Testis (tissue), 3 donors: ENCODE results near the gene ADIPOR1. TPM values are rescaled to one million over a fixed set of nuclear protein-coding genes. Genes with fewer than 3 reads are reported as not detected.
"Not testable (repeated sequence)": the region's sequence is repeated elsewhere in the genome, so short reads cannot be mapped to it uniquely, and the experiment has no call there.

Experiments
- DNase-seq: peaks from one replicate; pipeline ENCODE4 v3.0.0-alpha.2; 2019
- H3K27ac ChIP-seq, 2 donors: fragments of 200-600 bp; sonication (generic); one replicate each; pipeline ENCODE4 v1.5.1; 2019
- H3K27me3 ChIP-seq: fragments of 200-600 bp; sonication (generic); one replicate; pipeline ENCODE4 v1.5.1; 2019
- H3K36me3 ChIP-seq: fragments of 200-600 bp; sonication (generic); one replicate; pipeline ENCODE4 v1.5.1; 2017; ENCODE audit warnings: low read depth; ENCODE audit errors: missing control alignments
- H3K4me1 ChIP-seq: fragments of 200-600 bp; sonication (generic); one replicate; pipeline ENCODE4 v1.5.1; 2019
- H3K4me3 ChIP-seq, 2 donors: fragments of 200-600 bp; sonication (generic); one replicate each; pipeline ENCODE4 v1.5.1; 2017 to 2019
- H3K9me3 ChIP-seq: fragments of 200-600 bp; sonication (generic); one replicate; pipeline ENCODE4 v1.5.1; 2017
- CTCF ChIP-seq, 3 experiments: fragments of 450-650 bp in 2 of 3; fragments of 200-600 bp in 1 of 3; sonication (generic) in 1 of 3; IDR thresholded peaks; one replicate each; pipeline ENCODE4 v1.5.1; 2016 to 2019; ENCODE audit warnings: antibody characterized with exemption in 3 of 3, mild to moderate bottlenecking in 2 of 3, moderate library complexity in 1 of 3
- POLR2A ChIP-seq: fragments of 450-650 bp; IDR thresholded peaks from one replicate; pipeline ENCODE4 v1.6.1; 2017; ENCODE audit warnings: antibody characterized with exemption, mild to moderate bottlenecking, moderate library complexity
- WGBS, 2 donors: methylation state at CpG; one replicate each; pipeline ENCODE4 v1.1.5; 2018; 5-methylcytosine and 5-hydroxymethylcytosine counted together
- intact Hi-C: fragments of 100-400 bp; cut with DNase I; formaldehyde crosslinking; loops from one replicate; pipeline ENCODE4 v1.15.1; 2023; ENCODE audit warnings: low total_unique reads
- polyA plus RNA-seq: library from polyadenylated mRNA; stranded (reverse); fragments of 350-450 nt; fragmentation: Illumina TruSeq; extraction: RNeasy Lipid Tissue Mini Kit (QIAGEN cat#74804); gene quantifications from one replicate; pipeline ENCODE4 v1.2.3, GENCODE V29; 2014; ENCODE audit warnings: low read depth, low replicate concordance; ENCODE audit not compliant: insufficient read depth
- small RNA-seq, 2 donors: library from RNA; depleted of rRNA; stranded (forward); fragments of <200 nt; gene quantifications; one replicate each; pipeline ENCODE3, GENCODE V24; 2016
- total RNA-seq, 2 donors: library from RNA; depleted of rRNA; stranded (reverse); fragments of >200 nt; gene quantifications; one replicate each; pipeline ENCODE4 v1.2.3, GENCODE V29; 2016

ADIPOR1 gene
- total and polyA plus RNA-seq, 3 donors from 2014 or later, result 114 to 164 (median 157) TPM

- H3K36me3 ChIP-seq, result no peaks in the 10 kb centered on the region
- 92 to 96% methylated on average over 6 of the region's 6 CpGs for WGBS, 2 donors
- H3K27ac ChIP-seq, result no peak overlapping the region
- H3K4me1 ChIP-seq, result no peaks in the 10 kb centered on the region
- H3K4me3 ChIP-seq, result no peak overlapping the region
- no peaks in the 10 kb centered on the region for H3K27me3 ChIP-seq
- TF ChIP-seq POLR2A (no peak), CTCF (IDR thresholded peaks at IDR 0.05) (no peak)
- DNase-seq, result no peak
- H3K9me3 ChIP-seq, result no peaks in the 10 kb centered on the region
- intact Hi-C loops, result no loop called here
Measured at GRCh38 chr1:202908998-202909397, 49.1 kb downstream of the ADIPOR1 start.

- intact Hi-C loops, result no loop called here
- 53 to 82% methylated on average over 4 of the region's 4 CpGs for WGBS, 2 donors
- DNase-seq, result no peak
- Histone ChIP-seq H3K36me3 (no peaks in the 10 kb centered on the region), H3K4me3 (no peak overlapping the region), H3K27ac (no peak overlapping the region), H3K9me3 (no peaks in the 10 kb centered on the region), H3K4me1 (no peaks in the 10 kb centered on the region), H3K27me3 (no peaks in the 10 kb centered on the region)
- TF ChIP-seq POLR2A (no peak), CTCF (IDR thresholded peaks at IDR 0.05) (no peak)
Measured at GRCh38 chr1:202905331-202905730, 52.8 kb downstream of the ADIPOR1 start.

GRCh38 chr1:202903808-202904207 is 54.3 kb downstream of the ADIPOR1 start:
- H3K9me3 ChIP-seq, H3K4me1 ChIP-seq, H3K27me3 ChIP-seq, H3K4me3 ChIP-seq, H3K36me3 ChIP-seq, DNase-seq, H3K27ac ChIP-seq, intact Hi-C loops: not testable (repeated sequence)
- 91 to 96% methylated on average over 5 of the region's 5 CpGs for WGBS, 2 donors

GRCh38 chr1:202901555-202901954 is 56.6 kb downstream of the ADIPOR1 start:
- H3K27ac ChIP-seq, result peak overlapping the region; percentile 6 to 12
- WGBS, 2 donors, result 54 to 61% methylated on average over 4 of the region's 4 CpGs
- H3K4me3 ChIP-seq, result no peak overlapping the region
- no peaks in the 10 kb centered on the region for H3K36me3 ChIP-seq
- no peaks in the 10 kb centered on the region for H3K27me3 ChIP-seq
- intact Hi-C loops, result no loop called here
- DNase-seq, result no peak
- H3K4me1 ChIP-seq, result no peaks in the 10 kb centered on the region
- TF ChIP-seq CTCF (IDR thresholded peaks at IDR 0.05) (no peak), POLR2A (no peak)
- no peaks in the 10 kb centered on the region for H3K9me3 ChIP-seq

GRCh38 chr1:202892501-202892900 is 65.6 kb downstream of the ADIPOR1 start:
- H3K27me3 ChIP-seq, result no peaks in the 10 kb centered on the region
- TF ChIP-seq CTCF (IDR thresholded peaks at IDR 0.05), result no peak
- TF ChIP-seq POLR2A, result no peak
- no peaks in the 10 kb centered on the region for H3K9me3 ChIP-seq
- peaks cover 8% of the 10 kb centered on the region for H3K4me1 ChIP-seq
- no peak overlapping the region for H3K4me3 ChIP-seq
- no peak overlapping the region for H3K27ac ChIP-seq
- no peaks in the 10 kb centered on the region for H3K36me3 ChIP-seq
- no peak for DNase-seq
- 95% methylated on average over 7 of the region's 7 CpGs for WGBS, 2 donors
- intact Hi-C loops, result no loop called here

Small RNA genes lying within 50 kb of the gene (small RNA-seq; reads per million reads assigned to genes)
- 0 reads per million in 2 donors for gene RF00019

Other genes with a start within 250 kb of the ADIPOR1 start
- 1 to 10 TPM; 2.0 to 7.2 TPM for gene SYT2, start 247.9 kb downstream of the ADIPOR1 start, total RNA-seq
- 2.1 TPM for gene SYT2, start 247.9 kb downstream of the ADIPOR1 start, polyA plus RNA-seq
- gene KDM5B, start 149.9 kb downstream of the ADIPOR1 start, total RNA-seq, result 100 to 1,000 TPM; 223 to 307 TPM
- gene KDM5B, start 149.9 kb downstream of the ADIPOR1 start, polyA plus RNA-seq, result 333 TPM
- 10 to 100 TPM; 11.5 to 29.4 TPM for gene PCAT6, start 147.4 kb downstream of the ADIPOR1 start, total RNA-seq
- 80.5 TPM for gene PCAT6, start 147.4 kb downstream of the ADIPOR1 start, polyA plus RNA-seq
- gene RABIF, start 69.2 kb downstream of the ADIPOR1 start, total RNA-seq, result 10 to 100 TPM; 19.1 to 19.5 TPM
- gene RABIF, start 69.2 kb downstream of the ADIPOR1 start, polyA plus RNA-seq, result 35.2 TPM
- 10 to 100 TPM; 73.5 to 74.7 TPM for gene KLHL12, start 31.1 kb downstream of the ADIPOR1 start, total RNA-seq
- 109 TPM for gene KLHL12, start 31.1 kb downstream of the ADIPOR1 start, polyA plus RNA-seq
- 100 to 1,000 TPM; 191 to 281 TPM for gene CYB5R1, start 8.9 kb upstream of the ADIPOR1 start, total RNA-seq
- gene CYB5R1, start 8.9 kb upstream of the ADIPOR1 start, polyA plus RNA-seq, result 145 TPM
- 100 to 1,000 TPM; 129 to 135 TPM for gene TMEM183A, start 49.1 kb upstream of the ADIPOR1 start, total RNA-seq
- gene TMEM183A, start 49.1 kb upstream of the ADIPOR1 start, polyA plus RNA-seq, result 114 TPM
- gene PPFIA4, start 68.2 kb upstream of the ADIPOR1 start, total RNA-seq, result 10 to 100 TPM; 27.2 to 33.1 TPM
- gene PPFIA4, start 68.2 kb upstream of the ADIPOR1 start, polyA plus RNA-seq, result 6.6 TPM
- under 1 TPM; 0.25 to 0.47 TPM for gene MYOG, start 127.7 kb upstream of the ADIPOR1 start, total RNA-seq
- 1.2 TPM for gene MYOG, start 127.7 kb upstream of the ADIPOR1 start, polyA plus RNA-seq
- 10 to 100 TPM; 43.2 to 68.6 TPM for gene ADORA1, start 169.4 kb upstream of the ADIPOR1 start, total RNA-seq
- 61.9 TPM for gene ADORA1, start 169.4 kb upstream of the ADIPOR1 start, polyA plus RNA-seq
- gene MYBPH, start 217.5 kb upstream of the ADIPOR1 start, total RNA-seq, result under 1 TPM; 0.16 to 0.25 TPM
- gene MYBPH, start 217.5 kb upstream of the ADIPOR1 start, polyA plus RNA-seq, result 2.9 TPM
- 1 to 10 TPM; 2.0 to 6.6 TPM for gene CHI3L1, start 228.4 kb upstream of the ADIPOR1 start, total RNA-seq
- 35.5 TPM for gene CHI3L1, start 228.4 kb upstream of the ADIPOR1 start, polyA plus RNA-seq